Measurements from ENCODE around the gene MPPE1.

GRCh38 chr18:11877497-11878135, 30.5 kb downstream of the MPPE1 start:
- no peak for TF ChIP-seq GATA2 (IDR thresholded peaks at IDR 0.05; ENCODE audit: low read depth, low read length)
- TF ChIP-seq GATA3 (IDR thresholded peaks at IDR 0.05; ENCODE audit: low read depth, low read length), result no peak

Data from SH-SY5Y (cell line).